Trophoblast cell (in vitro differentiated cells and primary cell): Measurements from ENCODE around the gene PTPN3.

ENCODE experiments used
- DNase-seq, 2 donors: peaks; one replicate each; pipeline ENCODE4 v3.0.0-alpha.2; 2016
- H2AFZ ChIP-seq: 2 replicates; pipeline ENCODE4 v1.6.1; 2013; ENCODE audit warnings: low read length, moderate library complexity, mild to moderate bottlenecking; ENCODE audit not compliant: insufficient read depth, poor library complexity
- H2AK5ac ChIP-seq: 2 replicates; pipeline ENCODE4 v1.6.1; 2013; ENCODE audit warnings: mild to moderate bottlenecking, low read length
- H2BK120ac ChIP-seq: 2 replicates; pipeline ENCODE4 v1.6.1; 2013; ENCODE audit warnings: low read length, mild to moderate bottlenecking, moderate library complexity; ENCODE audit not compliant: insufficient read depth, poor library complexity
- H2BK12ac ChIP-seq: 2 replicates; pipeline ENCODE4 v1.6.1; 2013; ENCODE audit warnings: mild to moderate bottlenecking, low read length, moderate library complexity
- H2BK5ac ChIP-seq: 2 replicates; pipeline ENCODE4 v1.6.1; 2013; ENCODE audit warnings: low read length, low read depth, moderate library complexity, mild to moderate bottlenecking; ENCODE audit not compliant: poor library complexity
- H3K14ac ChIP-seq: 2 replicates; pipeline ENCODE4 v1.6.1; 2013; ENCODE audit warnings: mild to moderate bottlenecking, low read length
- H3K18ac ChIP-seq: 2 replicates; pipeline ENCODE4 v1.6.1; 2013; ENCODE audit warnings: mild to moderate bottlenecking, low read length
- H3K23ac ChIP-seq: 2 replicates; pipeline ENCODE4 v1.6.1; 2013; ENCODE audit warnings: low read length
- H3K27ac ChIP-seq: 2 replicates; pipeline ENCODE4 v1.5.1; 2013; ENCODE audit warnings: low read depth, mild to moderate bottlenecking, inconsistent platforms, low read length, moderate library complexity
- H3K27me3 ChIP-seq: 2 replicates; pipeline ENCODE4 v1.6.1; 2013; ENCODE audit warnings: inconsistent platforms, mild to moderate bottlenecking, low read length, moderate library complexity; ENCODE audit not compliant: insufficient read depth
- H3K36me3 ChIP-seq, 2 experiments: 1 replicate in 1 of 2; 2 replicates in 1 of 2; pipeline ENCODE4 v1.6.1; 2013; ENCODE audit warnings: low read length in 2 of 2, mild to moderate bottlenecking in 2 of 2, moderate library complexity in 1 of 2; ENCODE audit not compliant: insufficient read depth in 2 of 2, control insufficient read depth in 1 of 2
- H3K4ac ChIP-seq: 2 replicates; pipeline ENCODE4 v1.6.1; 2013; ENCODE audit warnings: low read depth, mild to moderate bottlenecking, low read length, moderate library complexity
- H3K4me1 ChIP-seq, 2 experiments: 1 replicate in 1 of 2; 2 replicates in 1 of 2; pipeline ENCODE4 v1.6.1; 2013; ENCODE audit warnings: low read length in 2 of 2, mild to moderate bottlenecking in 2 of 2, moderate library complexity in 1 of 2; ENCODE audit not compliant: insufficient read depth in 2 of 2, control insufficient read depth in 1 of 2
- H3K4me2 ChIP-seq: 2 replicates; pipeline ENCODE4 v1.6.1; 2013; ENCODE audit warnings: inconsistent platforms, mild to moderate bottlenecking, low read length, moderate library complexity
- H3K4me3 ChIP-seq: 2 replicates; pipeline ENCODE4 v1.5.1; 2013; ENCODE audit warnings: mild to moderate bottlenecking, low read depth, low read length, inconsistent platforms
- H3K79me1 ChIP-seq: one replicate; pipeline ENCODE4 v1.6.1; 2013; ENCODE audit warnings: low read length
- H3K79me2 ChIP-seq: 2 replicates; pipeline ENCODE4 v1.6.1; 2013; ENCODE audit warnings: low read length, mild to moderate bottlenecking; ENCODE audit not compliant: control insufficient read depth, insufficient read depth, poor library complexity
- H3K9ac ChIP-seq: 2 replicates; pipeline ENCODE4 v1.6.1; 2013; ENCODE audit warnings: mild to moderate bottlenecking, low read length
- H3K9me3 ChIP-seq: 2 replicates; pipeline ENCODE4 v1.6.1; 2013; ENCODE audit warnings: low read depth, mild to moderate bottlenecking, control low read depth, inconsistent platforms, low read length; ENCODE audit not compliant: insufficient read depth
- H4K12ac ChIP-seq: 2 replicates; pipeline ENCODE4 v1.6.1; 2013; ENCODE audit warnings: low read depth, mild to moderate bottlenecking, low read length, moderate library complexity
- H4K8ac ChIP-seq: 2 replicates; pipeline ENCODE4 v1.6.1; 2013; ENCODE audit warnings: low read depth, mild to moderate bottlenecking, low read length, moderate library complexity
- H4K91ac ChIP-seq: one replicate; pipeline ENCODE4 v1.6.1; 2013; ENCODE audit warnings: low read depth, mild to moderate bottlenecking, low read length, moderate library complexity
- WGBS: extraction: QIAGEN DNeasy Blood & Tissue Kit; methylation state at CpG from one replicate; pipeline ENCODE4 v1.1.7; 2013; ENCODE audit warnings: missing lambda C conversion rate; ENCODE audit not compliant: insufficient read length, insufficient coverage; ENCODE audit errors: extremely low coverage; 5-methylcytosine and 5-hydroxymethylcytosine counted together

PTPN3 gene

GRCh38 chr9:109518621-109519335 lies 20.7 kb upstream of the PTPN3 start:
- Histone ChIP-seq H3K4ac (no peak overlapping the region), H4K12ac (no peak overlapping the region), H4K8ac (peak overlapping the region; percentile 16), H3K23ac (no peak overlapping the region), H3K4me3 (no peak overlapping the region), H3K4me2 (no peak overlapping the region), H2BK120ac (no peak overlapping the region), H2AFZ (no peak overlapping the region), H2BK5ac (no peak overlapping the region), H3K9me3 (no peaks in the 10 kb centered on the region), H3K4me1 (peaks cover 12 to 17% of the 10 kb centered on the region in 2 experiments), H3K27ac (no peak overlapping the region), H2AK5ac (no peak overlapping the region), H3K18ac (no peak overlapping the region), H3K79me2 (no peaks in the 10 kb centered on the region), H2BK12ac (no peak overlapping the region), H4K91ac (no peak overlapping the region), H3K36me3 (no peaks in the 10 kb centered on the region), H3K14ac (peak overlapping the region; percentile 63), H3K79me1 (peaks cover 2% of the 10 kb centered on the region), H3K27me3 (no peaks in the 10 kb centered on the region), H3K9ac (no peak overlapping the region)
- no CpG with 5 or more reads among the region's 4 CpGs for WGBS
- peak; percentile 82 to 90 for DNase-seq

DNA sequence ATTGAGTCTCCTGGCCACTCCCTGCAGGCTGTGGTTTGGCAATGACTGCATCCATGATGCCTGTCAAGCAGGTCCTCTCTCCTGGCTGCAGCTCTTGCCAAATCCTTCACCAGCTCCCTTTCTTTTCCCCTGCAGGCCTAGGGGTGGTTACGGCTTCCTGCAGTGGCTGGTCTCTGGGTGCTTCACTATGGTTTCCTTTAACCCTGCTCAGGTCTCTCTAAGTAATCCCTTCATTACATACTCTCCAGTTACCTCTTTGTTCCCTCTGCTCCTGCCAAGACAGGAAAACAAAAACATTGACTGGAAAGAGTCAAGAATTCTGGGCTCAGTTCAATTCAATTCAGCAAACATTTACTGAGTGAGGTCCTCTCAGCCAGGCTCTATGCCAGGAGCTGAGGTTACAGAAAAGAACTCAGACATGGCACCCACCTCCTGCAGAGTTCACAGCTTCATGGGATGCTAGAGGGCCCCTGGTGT lies 19.8 kb upstream of the PTPN3 start:
- no peak overlapping the region for H3K18ac ChIP-seq
- H3K14ac ChIP-seq, result peak overlapping the region; percentile 63
- no peak overlapping the region for H3K4ac ChIP-seq
- H3K79me1 ChIP-seq, result no peaks in the 10 kb centered on the region
- H3K27me3 ChIP-seq, result no peaks in the 10 kb centered on the region
- no CpG with 5 or more reads among the region's 1 CpG for WGBS
- no peak overlapping the region for H4K91ac ChIP-seq
- H3K9me3 ChIP-seq, result no peaks in the 10 kb centered on the region
- H2AK5ac ChIP-seq, result no peak overlapping the region
- no peak overlapping the region for H4K8ac ChIP-seq
- no peak overlapping the region for H3K23ac ChIP-seq
- DNase-seq, result peak in 1 of 2 donors; percentile 37
- H2BK12ac ChIP-seq, result no peak overlapping the region
- no peaks in the 10 kb centered on the region for H3K79me2 ChIP-seq
- no peak overlapping the region for H2AFZ ChIP-seq
- no peak overlapping the region for H3K4me3 ChIP-seq
- no peak overlapping the region for H4K12ac ChIP-seq
- H2BK5ac ChIP-seq, result no peak overlapping the region
- no peak overlapping the region for H3K9ac ChIP-seq
- H3K4me1 ChIP-seq, result peaks cover 8 to 11% of the 10 kb centered on the region in 2 experiments
- H3K36me3 ChIP-seq, result no peaks in the 10 kb centered on the region
- no peak overlapping the region for H3K27ac ChIP-seq
- no peak overlapping the region for H3K4me2 ChIP-seq
- H2BK120ac ChIP-seq, result no peak overlapping the region

DNA sequence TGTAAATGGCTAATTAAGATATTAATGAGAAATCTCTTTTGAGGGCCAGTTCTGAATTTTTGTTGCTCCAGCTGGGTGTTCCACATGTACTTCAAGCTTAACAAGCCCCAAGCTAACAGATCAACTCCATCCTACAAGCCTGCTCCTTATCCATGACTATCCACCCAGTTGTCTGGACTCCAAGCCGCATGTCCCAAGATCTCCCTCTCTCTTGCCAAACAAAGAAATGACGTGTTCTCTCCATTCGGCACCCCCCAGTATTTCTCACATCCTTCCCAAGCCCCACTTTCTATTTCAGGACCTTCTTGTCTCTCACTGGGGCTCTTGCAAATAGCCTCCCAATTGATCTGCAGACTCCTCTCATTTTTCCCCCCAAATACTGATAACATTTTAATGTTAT lies 15.8 kb upstream of the PTPN3 start:
- no peak overlapping the region for H3K18ac ChIP-seq
- no peak overlapping the region for H2BK5ac ChIP-seq
- no peaks in the 10 kb centered on the region for H3K36me3 ChIP-seq
- H4K12ac ChIP-seq, result no peak overlapping the region
- no peak overlapping the region for H3K4me3 ChIP-seq
- H2BK120ac ChIP-seq, result no peak overlapping the region
- no peak overlapping the region for H3K9ac ChIP-seq
- no peak overlapping the region for H4K8ac ChIP-seq
- no peak overlapping the region for H3K4ac ChIP-seq
- no peak overlapping the region for H3K14ac ChIP-seq
- H3K4me1 ChIP-seq, result peaks cover 7% of the 10 kb centered on the region in 2 experiments
- no peaks in the 10 kb centered on the region for H3K9me3 ChIP-seq
- no peak overlapping the region for H4K91ac ChIP-seq
- H3K79me1 ChIP-seq, result no peaks in the 10 kb centered on the region
- no peak overlapping the region for H2AK5ac ChIP-seq
- H3K79me2 ChIP-seq, result no peaks in the 10 kb centered on the region
- no peak overlapping the region for H3K4me2 ChIP-seq
- no CpG with 5 or more reads among the region's 3 CpGs for WGBS
- DNase-seq, result no peak
- H2AFZ ChIP-seq, result no peak overlapping the region
- H3K27ac ChIP-seq, result no peak overlapping the region
- H2BK12ac ChIP-seq, result no peak overlapping the region
- peaks cover 2% of the 10 kb centered on the region for H3K27me3 ChIP-seq
- no peak overlapping the region for H3K23ac ChIP-seq

GRCh38 chr9:109512170-109512756 lies 14.2 kb upstream of the PTPN3 start:
- Histone ChIP-seq H2BK120ac (no peak overlapping the region), H4K12ac (no peak overlapping the region), H3K79me2 (no peaks in the 10 kb centered on the region), H3K36me3 (no peaks in the 10 kb centered on the region), H2BK5ac (no peak overlapping the region), H3K9me3 (no peaks in the 10 kb centered on the region), H3K4ac (no peak overlapping the region), H3K27me3 (peaks cover 2% of the 10 kb centered on the region), H3K18ac (no peak overlapping the region), H4K8ac (no peak overlapping the region), H3K9ac (no peak overlapping the region), H2AFZ (no peak overlapping the region), H3K4me2 (no peak overlapping the region), H3K14ac (no peak overlapping the region), H4K91ac (no peak overlapping the region), H3K4me1 (no peaks in the 10 kb centered on the region), H3K79me1 (no peaks in the 10 kb centered on the region), H2BK12ac (no peak overlapping the region), H3K4me3 (no peak overlapping the region), H2AK5ac (no peak overlapping the region), H3K27ac (no peak overlapping the region), H3K23ac (no peak overlapping the region)
- DNase-seq, result peak in 1 of 2 donors; percentile 16
- WGBS, result no CpG with 5 or more reads among the region's 4 CpGs
